ENCODE results near the gene MRPS7.

The MRPS7 gene

GRCh38 chr17:75315541-75316243 is 54.0 kb downstream of the MRPS7 start:
- Histone ChIP-seq H3K36me3 (ENCODE audit: insufficient read depth, low read length) (peaks cover 15% of the 10 kb centered on the region), H2AFZ (ENCODE audit: low read depth, low read length) (no peak overlapping the region), H3K4me3 (ENCODE audit: low read length) (no peak overlapping the region), H3K27me3 (ENCODE audit: insufficient read depth, low read length) (no peaks in the 10 kb centered on the region), H3K9me3 (ENCODE audit: low read length) (no peaks in the 10 kb centered on the region), H3K4me1 (ENCODE audit: insufficient read depth, low read length) (no peaks in the 10 kb centered on the region)

Measured in neuron (in vitro differentiated cells).